Liver (tissue), 9 donors: Measurements from ENCODE around the gene PTPRN2. TPM values are rescaled to one million over a fixed set of nuclear protein-coding genes. Genes with fewer than 3 reads are reported as not detected.

Experiments
- DNase-seq: peaks from one replicate; pipeline ENCODE4 v3.0.0-alpha.2; 2017; ENCODE audit warnings: low spot score
- H3K27ac ChIP-seq, 2 donors: one replicate each; pipeline ENCODE4 v1.7.0; 2013; ENCODE audit warnings: inconsistent platforms in 2 of 2, low read length in 2 of 2, control low read depth in 1 of 2, low read depth in 1 of 2, mild to moderate bottlenecking in 1 of 2
- H3K27me3 ChIP-seq, 4 donors: one replicate each; pipeline versions ENCODE4 v1.6.1 to v1.7.0; 2013; ENCODE audit warnings: low read length in 3 of 4, inconsistent platforms in 1 of 4, mild to moderate bottlenecking in 1 of 4, moderate library complexity in 1 of 4; ENCODE audit not compliant: control insufficient read depth in 4 of 4, insufficient read depth in 4 of 4
- H3K36me3 ChIP-seq, 4 donors: one replicate each; pipeline versions ENCODE4 v1.6.1 to v1.7.0; 2013; ENCODE audit warnings: low read length in 3 of 4, mild to moderate bottlenecking in 3 of 4, low read depth in 1 of 4, moderate library complexity in 1 of 4; ENCODE audit not compliant: control insufficient read depth in 4 of 4, insufficient read depth in 3 of 4
- H3K4me1 ChIP-seq, 4 donors: one replicate each; pipeline versions ENCODE4 v1.6.1 to v1.7.0; 2013; ENCODE audit warnings: low read length in 3 of 4, mild to moderate bottlenecking in 3 of 4, moderate library complexity in 1 of 4; ENCODE audit not compliant: control insufficient read depth in 4 of 4, insufficient read depth in 4 of 4
- H3K4me3 ChIP-seq, 3 donors: one replicate each; pipeline versions ENCODE4 v1.6.1 to v1.7.0; 2013; ENCODE audit warnings: low read length in 3 of 3, control low read depth in 1 of 3, low read depth in 1 of 3, mild to moderate bottlenecking in 1 of 3
- H3K9ac ChIP-seq, 2 donors: one replicate each; pipeline ENCODE4 v1.7.0; 2013; ENCODE audit warnings: low read length in 2 of 2, mild to moderate bottlenecking in 2 of 2, moderate library complexity in 2 of 2, control low read depth in 1 of 2, low read depth in 1 of 2
- H3K9me3 ChIP-seq, 4 donors: one replicate each; pipeline versions ENCODE4 v1.6.1 to v1.7.0; 2013; ENCODE audit warnings: low read length in 3 of 4; ENCODE audit not compliant: control insufficient read depth in 4 of 4
- EGR1 ChIP-seq, 2 donors: IDR thresholded peaks; 2 replicates each; pipeline ENCODE4 v1.6.1; 2016 to 2018; ENCODE audit warnings: antibody characterized with exemption in 2 of 2, low read depth in 2 of 2
- GABPA ChIP-seq, 2 donors: IDR thresholded peaks in 1 of 2; conservative IDR thresholded peaks in 1 of 2; 2 replicates each; pipeline ENCODE4 v1.6.1; 2016; ENCODE audit warnings: antibody characterized with exemption in 2 of 2, mild to moderate bottlenecking in 1 of 2, moderate library complexity in 1 of 2
- HNF4A ChIP-seq, 2 donors: conservative IDR thresholded peaks; 2 replicates each; pipeline ENCODE4 v1.6.1; 2016; ENCODE audit warnings: antibody characterized with exemption in 2 of 2, mild to moderate bottlenecking in 2 of 2
- NR2F2 ChIP-seq: IDR thresholded peaks from 2 replicates; pipeline ENCODE4 v1.6.1; 2016; ENCODE audit warnings: antibody characterized with exemption
- RAD21 ChIP-seq, 2 donors: IDR thresholded peaks; 2 replicates each; pipeline ENCODE4 v1.6.1; 2016; ENCODE audit warnings: antibody characterized with exemption in 2 of 2, mild to moderate bottlenecking in 2 of 2
- RXRA ChIP-seq, 2 donors: IDR thresholded peaks; 2 replicates each; pipeline ENCODE4 v1.6.1; 2017 to 2018; ENCODE audit warnings: antibody characterized with exemption in 2 of 2, mild to moderate bottlenecking in 1 of 2
- SP1 ChIP-seq: IDR thresholded peaks from 2 replicates; pipeline ENCODE4 v1.6.1; 2018; ENCODE audit warnings: antibody characterized with exemption, mild to moderate bottlenecking
- TAF1 ChIP-seq: conservative IDR thresholded peaks from 2 replicates; pipeline ENCODE4 v1.6.1; 2016; ENCODE audit warnings: antibody characterized with exemption, mild to moderate bottlenecking
- YY1 ChIP-seq: IDR thresholded peaks from 2 replicates; pipeline ENCODE4 v1.6.1; 2016; ENCODE audit warnings: antibody characterized with exemption, mild to moderate bottlenecking
- WGBS: extraction: QIAGEN DNeasy Blood & Tissue Kit; methylation state at CpG from one replicate; pipeline ENCODE4 v1.1.7; 2013; 5-methylcytosine and 5-hydroxymethylcytosine counted together
- polyA plus RNA-seq, 2 donors: library from polyadenylated mRNA; stranded (reverse) in 1 of 2; unstranded in 1 of 2; fragments of 200-250 nt in 1 of 2; fragments of >200 nt in 1 of 2; fragmentation: Nextera tagmentation in 1 of 2; extraction: Ambion mirVana in 1 of 2; gene quantifications; one replicate each; pipeline versions ENCODE4 v1.2.1 to v1.2.3, GENCODE V29; 2013 to 2015
- total RNA-seq, 2 donors: library from RNA; depleted of rRNA; stranded (reverse); fragments of >200 nt; gene quantifications; one replicate each; pipeline ENCODE4 v1.2.3, GENCODE V29; 2014
- TF ChIP-seq, protein P1 (sequence below): fragments of 150-350 bp; IDR thresholded peaks from 2 replicates; pipeline ENCODE4 v1.5.1; 2017; ENCODE audit warnings: improper control_type of control experiment, low read depth, low read length; ENCODE audit not compliant: missing input control
- TF ChIP-seq, protein P2 (sequence below): IDR thresholded peaks from 2 replicates; pipeline ENCODE4 v1.6.1; 2016; ENCODE audit warnings: antibody characterized with exemption, mild to moderate bottlenecking
- donor health status: healthy.
- donor health status: healthy.
- donor health status: healthy.
- donor health status: healthy.
- donor health status: healthy.

PTPRN2 gene
- total and polyA plus RNA-seq, 4 donors, result 0.75 to 1.9 (median 1.1) TPM

- TF ChIP-seq, protein P1, sequence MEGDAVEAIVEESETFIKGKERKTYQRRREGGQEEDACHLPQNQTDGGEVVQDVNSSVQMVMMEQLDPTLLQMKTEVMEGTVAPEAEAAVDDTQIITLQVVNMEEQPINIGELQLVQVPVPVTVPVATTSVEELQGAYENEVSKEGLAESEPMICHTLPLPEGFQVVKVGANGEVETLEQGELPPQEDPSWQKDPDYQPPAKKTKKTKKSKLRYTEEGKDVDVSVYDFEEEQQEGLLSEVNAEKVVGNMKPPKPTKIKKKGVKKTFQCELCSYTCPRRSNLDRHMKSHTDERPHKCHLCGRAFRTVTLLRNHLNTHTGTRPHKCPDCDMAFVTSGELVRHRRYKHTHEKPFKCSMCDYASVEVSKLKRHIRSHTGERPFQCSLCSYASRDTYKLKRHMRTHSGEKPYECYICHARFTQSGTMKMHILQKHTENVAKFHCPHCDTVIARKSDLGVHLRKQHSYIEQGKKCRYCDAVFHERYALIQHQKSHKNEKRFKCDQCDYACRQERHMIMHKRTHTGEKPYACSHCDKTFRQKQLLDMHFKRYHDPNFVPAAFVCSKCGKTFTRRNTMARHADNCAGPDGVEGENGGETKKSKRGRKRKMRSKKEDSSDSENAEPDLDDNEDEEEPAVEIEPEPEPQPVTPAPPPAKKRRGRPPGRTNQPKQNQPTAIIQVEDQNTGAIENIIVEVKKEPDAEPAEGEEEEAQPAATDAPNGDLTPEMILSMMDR, result no peak
- no peak for TF ChIP-seq NR2F2
These were observed 535.1 kb downstream of the PTPRN2 start (continued) for GRCh38 chr7:158052381-158053060.

DNA sequence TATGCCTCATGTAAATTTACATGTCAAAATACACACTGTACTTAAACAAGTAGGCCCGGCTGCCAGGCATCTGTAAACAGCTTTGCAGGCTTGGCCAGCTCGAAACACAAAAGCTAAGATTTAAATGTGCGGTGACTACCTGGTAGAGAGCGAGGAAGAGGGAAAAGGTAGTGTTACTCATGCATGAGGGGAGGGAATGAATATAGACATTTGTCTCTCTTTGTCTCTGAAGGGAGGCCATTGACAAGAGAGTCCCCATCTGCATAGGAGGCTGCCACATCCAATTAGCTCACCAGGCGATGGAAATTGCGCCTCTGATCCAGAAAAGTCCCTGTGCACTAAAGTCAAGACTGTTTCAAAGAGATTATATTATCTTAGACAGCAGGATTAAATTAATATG lies 535.8 kb downstream of the PTPRN2 start:
- Histone ChIP-seq H3K27me3 (no peaks in the 10 kb centered on the region), H3K4me1 (no peaks in the 10 kb centered on the region), H3K36me3 (no peaks in the 10 kb centered on the region), H3K9ac (no peak overlapping the region), H3K27ac (no peak overlapping the region), H3K9me3 (no peaks in the 10 kb centered on the region), H3K4me3 (no peak overlapping the region)
- WGBS, result 77% methylated on average over 6 of the region's 6 CpGs
- DNase-seq, result no peak
- TF ChIP-seq RXRA (IDR thresholded peaks at IDR 0.05), result no peak
- TF ChIP-seq GABPA (IDR thresholded peaks at IDR 0.05 in 1 of 2, conservative IDR thresholded peaks at IDR 0.05 in 1 of 2), result no peak

DNA sequence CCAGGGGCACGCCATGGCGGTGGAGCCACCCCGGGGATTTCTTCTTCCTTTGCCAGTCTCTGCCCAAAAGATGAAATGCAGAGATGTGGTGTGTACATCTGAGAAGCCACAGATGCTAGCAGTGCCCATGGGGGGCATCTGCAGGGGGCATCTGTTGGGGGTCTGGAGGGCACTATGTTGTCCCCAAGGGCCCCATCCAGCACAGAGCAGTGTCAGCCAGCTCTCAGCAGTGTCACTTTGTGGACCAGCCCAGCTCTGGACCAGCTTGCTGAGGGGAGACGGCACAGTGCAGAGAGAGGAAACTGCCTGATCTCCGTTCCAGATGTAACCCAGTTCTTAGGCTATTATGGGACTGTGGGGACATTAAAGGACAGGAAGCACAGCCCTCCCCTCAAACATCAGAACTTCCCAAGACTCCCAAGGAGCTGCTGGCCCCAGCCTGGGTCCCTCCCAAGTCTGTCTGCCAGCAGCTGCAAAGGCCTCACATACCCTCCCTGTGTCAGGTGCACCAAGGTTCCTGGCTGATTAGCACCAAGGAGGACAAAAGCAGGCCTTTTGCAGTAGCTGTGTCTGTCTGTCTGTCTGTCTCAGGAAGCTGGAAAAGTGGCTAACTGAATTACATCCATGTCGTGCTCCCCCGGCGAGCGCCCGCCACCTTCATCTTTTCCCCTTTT lies 536.5 kb downstream of the PTPRN2 start:
- Histone ChIP-seq H3K27me3 (no peaks in the 10 kb centered on the region), H3K9ac (no peak overlapping the region), H3K4me3 (no peak overlapping the region), H3K27ac (no peak overlapping the region), H3K36me3 (no peaks in the 10 kb centered on the region), H3K9me3 (no peaks in the 10 kb centered on the region), H3K4me1 (no peaks in the 10 kb centered on the region)
- no peak for DNase-seq
- no peak for TF ChIP-seq EGR1 (IDR thresholded peaks at IDR 0.05; ENCODE audit: low read depth in 2 of 2)
- TF ChIP-seq TAF1, result no peak
- no peak for TF ChIP-seq HNF4A (conservative IDR thresholded peaks at IDR 0.05)
- TF ChIP-seq SP1, result no peak
- TF ChIP-seq RAD21 (IDR thresholded peaks at IDR 0.05), result no peak
- no peak for TF ChIP-seq YY1
- TF ChIP-seq, protein P2, sequence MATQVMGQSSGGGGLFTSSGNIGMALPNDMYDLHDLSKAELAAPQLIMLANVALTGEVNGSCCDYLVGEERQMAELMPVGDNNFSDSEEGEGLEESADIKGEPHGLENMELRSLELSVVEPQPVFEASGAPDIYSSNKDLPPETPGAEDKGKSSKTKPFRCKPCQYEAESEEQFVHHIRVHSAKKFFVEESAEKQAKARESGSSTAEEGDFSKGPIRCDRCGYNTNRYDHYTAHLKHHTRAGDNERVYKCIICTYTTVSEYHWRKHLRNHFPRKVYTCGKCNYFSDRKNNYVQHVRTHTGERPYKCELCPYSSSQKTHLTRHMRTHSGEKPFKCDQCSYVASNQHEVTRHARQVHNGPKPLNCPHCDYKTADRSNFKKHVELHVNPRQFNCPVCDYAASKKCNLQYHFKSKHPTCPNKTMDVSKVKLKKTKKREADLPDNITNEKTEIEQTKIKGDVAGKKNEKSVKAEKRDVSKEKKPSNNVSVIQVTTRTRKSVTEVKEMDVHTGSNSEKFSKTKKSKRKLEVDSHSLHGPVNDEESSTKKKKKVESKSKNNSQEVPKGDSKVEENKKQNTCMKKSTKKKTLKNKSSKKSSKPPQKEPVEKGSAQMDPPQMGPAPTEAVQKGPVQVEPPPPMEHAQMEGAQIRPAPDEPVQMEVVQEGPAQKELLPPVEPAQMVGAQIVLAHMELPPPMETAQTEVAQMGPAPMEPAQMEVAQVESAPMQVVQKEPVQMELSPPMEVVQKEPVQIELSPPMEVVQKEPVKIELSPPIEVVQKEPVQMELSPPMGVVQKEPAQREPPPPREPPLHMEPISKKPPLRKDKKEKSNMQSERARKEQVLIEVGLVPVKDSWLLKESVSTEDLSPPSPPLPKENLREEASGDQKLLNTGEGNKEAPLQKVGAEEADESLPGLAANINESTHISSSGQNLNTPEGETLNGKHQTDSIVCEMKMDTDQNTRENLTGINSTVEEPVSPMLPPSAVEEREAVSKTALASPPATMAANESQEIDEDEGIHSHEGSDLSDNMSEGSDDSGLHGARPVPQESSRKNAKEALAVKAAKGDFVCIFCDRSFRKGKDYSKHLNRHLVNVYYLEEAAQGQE, result no peak
- TF ChIP-seq, protein P1, result no peak
- 84% methylated on average over 10 of the region's 10 CpGs for WGBS
